Activated naive CD4-positive, alpha-beta T cell treated with Interleukin-2 at 50 U/mL for 16 hours (primary cell): ENCODE measurements around the gene ANKDD1B.
"Not testable (repeated sequence)": the region's sequence is repeated elsewhere in the genome, so short reads cannot be mapped to it uniquely, and the experiment has no call there.

Experiments used
- DNase-seq: peaks from one replicate; pipeline ENCODE4 v3.0.0-alpha.2; 2020

The ANKDD1B gene

DNA sequence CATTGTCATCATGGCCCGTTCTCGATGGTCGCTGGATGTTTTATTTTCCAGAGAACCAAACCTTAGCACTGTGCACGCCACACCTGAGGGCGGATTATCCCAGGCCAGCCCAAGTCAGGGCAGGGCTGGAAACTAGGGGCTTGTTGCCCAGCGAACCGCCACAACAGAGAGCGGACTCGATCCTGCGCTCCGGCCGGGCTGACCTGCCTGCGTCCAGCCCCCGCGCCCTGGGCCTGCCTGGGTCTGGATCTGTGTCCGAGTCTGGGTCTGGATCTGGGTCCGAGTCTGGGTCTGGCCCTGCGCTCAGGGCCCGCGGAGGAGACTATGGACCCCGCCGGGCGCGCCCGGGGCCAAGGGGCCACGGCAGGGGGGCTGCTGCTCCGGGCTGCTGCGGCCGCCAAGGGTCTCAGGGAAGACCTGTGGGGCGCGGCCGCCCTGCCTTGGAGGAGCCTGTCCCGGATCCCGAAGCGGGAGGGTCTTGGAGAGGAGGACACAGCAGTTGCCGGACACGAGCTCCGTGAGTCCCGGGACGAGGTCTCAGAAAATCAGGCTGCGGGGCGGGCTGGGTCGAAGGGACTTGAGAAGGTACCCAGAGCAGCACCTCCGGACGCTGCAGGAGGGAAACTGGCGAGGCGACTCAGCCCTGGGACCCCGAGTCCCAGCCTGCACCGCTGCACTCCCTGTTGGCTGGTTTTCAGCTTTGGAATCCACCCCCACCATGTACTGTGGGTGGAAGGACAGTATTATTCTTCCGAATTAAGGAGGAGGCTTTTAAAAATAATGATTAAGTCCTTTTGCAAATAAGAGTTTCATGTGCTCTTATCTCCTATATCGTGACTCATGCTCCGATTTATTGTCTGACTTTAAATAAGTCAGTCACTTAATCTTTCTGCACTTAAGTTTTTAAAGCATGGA, at the start of gene ANKDD1B:
Gene ANKDD1B, plus strand, starts transcription at position 143 of the 915 bp plus-strand sequence. Its CDS starts 182 bp downstream, at position 325.
- no peak for DNase-seq

GRCh38 chr5:75565991-75566709, 45.1 kb upstream of the ANKDD1B start:
- DNase-seq: peak; percentile 19

- peak; percentile 64 for DNase-seq
Measured at GRCh38 chr5:75566710-75567309, 44.4 kb upstream of the ANKDD1B start.

DNA sequence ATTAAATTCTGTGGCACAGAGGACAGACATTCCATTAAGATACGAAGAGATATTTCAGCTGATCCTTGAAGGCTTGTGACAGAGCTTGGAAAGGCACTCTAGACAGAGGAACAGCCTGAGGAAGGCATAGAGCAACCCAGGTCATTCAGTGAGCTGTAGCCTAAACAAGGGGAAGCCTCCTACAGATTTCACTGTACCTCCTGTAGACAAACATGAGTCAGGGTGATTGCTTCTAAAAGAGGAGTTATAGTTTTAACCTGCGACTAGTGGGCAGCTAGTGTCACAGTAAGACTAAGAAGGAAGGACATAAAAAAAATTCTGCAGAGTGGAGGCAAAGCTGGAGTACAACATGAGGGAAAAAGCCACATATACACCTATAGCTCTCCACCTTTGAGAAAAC, 43.5 kb upstream of the ANKDD1B start:
- DNase-seq: no peak

- DNase-seq: no peak
Measured at GRCh38 chr5:75568202-75568601, 43.1 kb upstream of the ANKDD1B start.

DNA sequence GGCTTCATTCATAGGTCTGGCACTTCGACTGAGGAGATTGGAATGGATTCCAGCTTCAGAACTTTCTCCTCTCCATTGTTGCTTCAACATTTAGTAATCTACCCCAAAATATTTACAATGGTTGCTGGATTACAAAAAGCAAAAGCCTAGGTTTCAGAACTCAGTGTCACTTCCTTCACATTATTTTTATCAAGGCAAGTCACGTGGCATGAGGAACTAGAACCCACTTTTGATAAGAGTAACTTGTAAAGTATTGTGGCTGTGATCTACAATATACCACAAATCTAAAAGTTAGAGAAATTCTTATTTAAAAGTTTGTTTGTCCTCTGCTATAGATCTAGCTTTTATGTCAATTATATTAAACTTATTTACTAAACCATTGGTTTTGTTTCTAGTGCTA, 39.7 kb upstream of the ANKDD1B start:
- DNase-seq: no peak

DNA sequence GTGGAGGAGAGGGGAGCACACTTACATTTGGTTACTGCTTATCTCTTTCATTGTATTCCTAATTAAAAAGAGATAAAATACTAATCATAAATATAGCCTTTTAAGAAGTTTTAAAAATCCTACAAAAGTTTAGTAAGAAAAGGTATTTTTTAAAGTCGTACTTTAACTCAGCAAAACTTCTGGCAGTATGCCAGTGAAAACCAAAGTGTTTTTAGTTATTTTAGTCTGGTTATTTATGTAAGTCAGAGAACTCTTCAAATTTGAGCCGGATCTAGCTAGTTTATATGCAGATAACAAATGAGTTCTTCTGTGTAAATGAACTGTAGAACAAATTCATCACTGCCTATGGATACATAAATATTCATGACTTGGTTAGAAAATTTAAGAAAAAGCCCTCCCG, 36.5 kb upstream of the ANKDD1B start:
- DNase-seq: no peak

DNA sequence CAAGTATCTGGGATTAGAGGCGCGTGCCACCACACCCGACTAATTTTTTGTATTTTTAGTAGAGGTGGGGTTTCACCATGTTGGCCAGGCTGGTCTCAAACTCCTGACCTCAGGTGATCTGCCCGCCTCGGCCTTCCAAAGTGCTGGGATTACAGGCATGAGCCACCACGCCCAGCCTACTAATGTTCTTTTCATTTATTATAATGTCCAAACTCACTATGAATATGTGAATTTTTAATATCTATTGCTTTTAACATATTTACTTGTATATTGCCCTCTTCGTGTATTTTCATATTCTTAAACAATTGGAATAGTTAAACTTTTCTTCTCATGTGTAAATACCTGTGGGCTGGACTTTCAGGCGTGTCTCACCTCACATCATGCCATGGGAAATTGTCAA, 33.0 kb upstream of the ANKDD1B start:
- DNase-seq: not testable (repeated sequence)

DNA sequence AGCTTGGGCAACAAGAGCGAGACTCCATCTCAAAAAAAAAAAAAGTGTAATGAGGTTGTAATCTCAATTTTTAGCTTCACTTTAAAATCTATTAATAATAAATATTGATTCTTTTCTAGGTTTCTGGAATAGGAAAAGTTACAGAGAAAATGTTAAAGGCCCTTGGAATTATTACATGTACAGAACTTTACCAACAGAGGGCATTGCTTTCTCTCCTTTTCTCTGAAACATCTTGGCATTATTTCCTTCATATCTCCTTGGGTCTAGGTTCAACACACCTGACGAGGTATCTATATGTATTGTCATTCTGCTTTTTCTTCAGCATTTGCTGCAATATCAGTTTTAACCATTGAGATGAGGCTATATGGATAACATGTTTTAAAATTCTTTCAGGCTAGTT, 26.6 kb upstream of the ANKDD1B start:
- DNase-seq: no peak

DNA sequence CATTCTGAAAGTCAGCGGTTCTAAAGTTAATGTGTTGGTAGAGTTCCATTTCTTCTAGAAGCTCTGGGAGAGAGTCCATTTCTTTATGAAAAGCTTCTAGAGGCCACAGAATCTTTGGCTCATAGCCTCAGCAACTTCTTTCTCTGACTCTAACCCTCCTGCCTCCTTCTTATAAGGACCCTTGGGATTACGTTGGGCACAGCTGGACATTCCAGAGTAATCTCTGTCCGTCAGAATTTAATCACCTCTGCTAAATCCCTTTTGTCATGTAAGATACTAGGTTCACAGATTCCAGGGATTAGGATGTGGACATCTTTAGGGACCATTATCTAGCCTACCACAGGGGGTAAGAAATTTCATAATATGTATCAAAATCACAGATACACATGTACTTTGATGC, 22.6 kb upstream of the ANKDD1B start:
- DNase-seq: no peak

- DNase-seq: no peak
Measured at GRCh38 chr5:75600535-75600934, 10.7 kb upstream of the ANKDD1B start.

- DNase-seq: no peak
Measured at GRCh38 chr5:75601567-75601966, 9.7 kb upstream of the ANKDD1B start.

GRCh38 chr5:75601996-75602395, 9.3 kb upstream of the ANKDD1B start:
- DNase-seq: no peak

GRCh38 chr5:75603371-75603770, 7.9 kb upstream of the ANKDD1B start:
- DNase-seq: no peak

DNA sequence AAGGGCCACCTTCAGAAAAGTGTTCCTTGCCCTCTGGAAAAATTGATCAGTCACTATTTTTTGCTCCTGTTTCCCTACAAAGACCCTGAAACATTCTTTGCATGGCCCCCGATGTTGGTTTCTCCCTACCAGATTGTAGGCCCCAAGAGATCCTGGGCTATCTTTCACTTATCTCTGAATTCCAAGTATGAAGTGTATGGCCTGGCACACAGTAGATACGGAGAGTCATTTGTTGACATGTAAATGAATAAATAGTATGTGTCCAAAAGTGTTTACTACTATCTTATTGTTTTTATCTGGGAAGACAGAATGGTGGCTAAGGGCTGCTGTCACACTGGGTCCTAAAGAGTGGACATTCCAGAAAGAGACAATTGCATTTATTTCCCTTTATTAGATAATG, 7.4 kb upstream of the ANKDD1B start:
- no peak for DNase-seq

DNA sequence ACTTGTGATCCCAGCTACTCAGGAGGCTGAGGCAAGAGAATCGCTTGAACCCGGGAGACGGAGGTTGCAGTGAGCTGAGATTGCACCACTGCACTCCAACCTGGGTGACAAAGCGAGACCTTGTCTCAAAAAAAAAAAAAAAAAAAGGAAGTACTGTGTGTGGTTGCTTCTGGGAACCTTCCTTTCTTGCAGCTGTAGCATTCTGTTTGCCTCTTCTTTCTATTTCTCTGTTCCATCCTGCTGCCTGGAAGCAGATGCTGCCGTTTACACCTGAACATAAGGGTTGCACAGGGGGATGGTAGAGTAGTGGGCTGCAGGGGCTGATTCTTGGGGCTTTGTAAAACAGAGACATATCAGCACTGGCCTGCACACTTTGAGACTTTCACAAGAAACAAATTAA, 3.9 kb upstream of the ANKDD1B start:
- DNase-seq: not testable (repeated sequence)

GRCh38 chr5:75608870-75609269, 2.4 kb upstream of the ANKDD1B start:
- no peak for DNase-seq

- DNase-seq: no peak
Measured at GRCh38 chr5:75610201-75610600, 1.1 kb upstream of the ANKDD1B start.

DNA sequence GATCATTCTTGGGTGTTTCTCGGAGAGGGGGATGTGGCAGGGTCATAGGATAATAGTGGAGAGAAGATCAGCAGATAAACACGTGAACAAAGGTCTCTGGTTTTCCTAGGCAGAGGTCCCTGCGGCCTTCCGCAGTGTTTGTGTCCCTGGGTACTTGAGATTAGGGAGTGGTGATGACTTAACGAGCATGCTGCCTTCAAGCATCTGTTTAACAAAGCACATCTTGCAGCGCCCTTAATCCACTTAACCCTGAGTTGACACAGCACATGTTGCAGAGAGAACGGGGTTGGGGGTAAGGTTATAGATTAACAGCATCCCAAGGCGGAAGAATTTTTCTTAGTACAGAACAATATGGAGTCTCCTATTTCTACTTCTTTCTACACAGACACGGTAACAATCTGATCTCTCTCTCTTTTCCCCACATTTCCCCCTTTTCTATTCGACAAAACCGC, 368 bp upstream of the ANKDD1B start:
- DNase-seq: not testable (repeated sequence)

GRCh38 chr5:75612226-75612569, 945 bp downstream of the ANKDD1B start:
- DNase-seq: no peak

DNA sequence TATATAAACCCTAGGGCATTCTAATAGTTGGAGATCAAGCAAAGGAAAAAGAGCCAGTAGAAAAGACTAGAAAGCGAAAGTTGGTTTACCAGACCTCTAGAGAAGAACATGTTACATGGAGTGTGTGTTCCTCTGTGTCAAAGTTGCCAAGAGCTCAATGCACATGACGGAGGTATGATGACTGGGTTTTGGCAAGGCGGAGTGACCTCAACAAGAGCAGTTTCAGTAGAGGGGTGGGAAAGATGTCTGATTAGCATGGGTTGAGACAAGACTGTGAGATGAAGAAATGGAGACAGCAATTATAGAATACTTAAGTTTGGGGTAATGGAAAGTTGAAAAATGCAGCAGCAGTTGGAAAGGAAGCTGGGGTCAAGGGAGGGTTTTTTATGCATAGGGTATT, 1.6 kb downstream of the ANKDD1B start:
- DNase-seq: no peak

DNA sequence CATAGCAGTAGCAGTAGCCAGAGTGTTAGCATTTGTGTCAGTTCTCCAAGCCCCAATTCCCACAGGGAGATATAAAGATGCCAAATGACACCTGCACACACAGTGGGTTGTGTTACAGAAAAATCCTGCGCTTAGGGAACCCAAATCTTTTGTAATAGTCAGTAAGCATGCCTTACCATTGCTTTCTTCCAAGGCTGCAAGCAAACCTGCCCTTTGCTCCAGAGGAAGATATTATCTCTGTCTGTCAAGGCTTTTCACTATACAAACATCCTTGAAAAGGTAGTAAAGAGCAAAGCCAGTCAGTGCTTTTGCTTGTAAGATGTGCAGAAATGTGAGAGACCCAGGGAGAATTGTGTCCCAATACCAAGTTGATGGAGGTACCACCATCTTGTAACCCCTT, 2.9 kb downstream of the ANKDD1B start:
- DNase-seq: no peak

DNA sequence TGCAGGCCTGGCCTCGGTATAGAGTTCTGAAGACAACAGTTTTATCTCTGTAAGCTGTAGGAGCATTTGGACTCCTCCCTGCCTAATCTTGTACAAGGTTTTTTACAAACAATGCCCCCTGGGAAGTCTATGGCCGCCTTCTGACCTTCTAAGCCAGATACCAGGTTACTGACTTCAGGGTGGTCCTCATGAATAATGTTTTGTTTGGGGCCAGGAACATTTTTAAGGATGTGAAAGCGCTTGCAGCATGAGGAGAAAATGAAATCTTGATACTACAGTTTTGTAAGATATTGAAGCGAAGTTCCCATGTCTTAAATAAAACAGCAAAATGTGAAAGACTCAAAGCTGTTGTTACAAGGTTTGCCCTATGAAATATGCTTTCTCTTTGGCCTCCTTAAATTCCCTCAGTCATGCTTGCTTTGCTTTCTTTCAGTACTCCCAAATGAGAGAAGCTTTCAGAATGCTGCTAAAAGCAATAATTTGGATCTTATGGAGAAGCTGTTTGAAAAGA, 5.2 kb downstream of the ANKDD1B start:
- no peak for DNase-seq
